Measurements from ENCODE around the gene DNAJC1. TPM values are rescaled to one million over a fixed set of nuclear protein-coding genes. Genes with fewer than 3 reads are reported as not detected.
"Not testable (repeated sequence)": the region's sequence is repeated elsewhere in the genome, so short reads cannot be mapped to it uniquely, and the experiment has no call there.

Gene DNAJC1
- total RNA-seq, 1 donor, result 25.8 TPM

GRCh38 chr10:22022257-22023032, 18.9 kb upstream of the DNAJC1 start:
- H3K4me3 ChIP-seq (ENCODE audit: low read depth, low read length), result no peak overlapping the region
- no peak for TF ChIP-seq CTCF (IDR thresholded peaks at IDR 0.05; ENCODE audit: insufficient read depth, low read length)
- peak; percentile 29 for DNase-seq (ENCODE audit: low read depth)

- not testable (repeated sequence) for DNase-seq (ENCODE audit: low read depth); H3K4me3 ChIP-seq (ENCODE audit: low read depth, low read length)
These were observed 17.6 kb upstream of the DNAJC1 start for GRCh38 chr10:22021144-22021543.

- H3K4me3 ChIP-seq (ENCODE audit: low read depth, low read length), result no peak overlapping the region
- no peak for TF ChIP-seq CTCF (IDR thresholded peaks at IDR 0.05; ENCODE audit: insufficient read depth, low read length)
- peak; percentile 29 for DNase-seq (ENCODE audit: low read depth)
These were observed 13.9 kb upstream of the DNAJC1 start for GRCh38 chr10:22017283-22018020.

GRCh38 chr10:22016046-22016705, 12.6 kb upstream of the DNAJC1 start:
- no peak for TF ChIP-seq CTCF (IDR thresholded peaks at IDR 0.05; ENCODE audit: insufficient read depth, low read length)
- peak; percentile 14 for DNase-seq (ENCODE audit: low read depth)
- no peak overlapping the region for H3K4me3 ChIP-seq (ENCODE audit: low read depth, low read length)

GRCh38 chr10:22010973-22011408, 7.5 kb upstream of the DNAJC1 start:
- H3K4me3 ChIP-seq (ENCODE audit: low read depth, low read length), result no peak overlapping the region
- peak; percentile 59 for DNase-seq (ENCODE audit: low read depth)
- peak; percentile 25 for TF ChIP-seq CTCF (IDR thresholded peaks at IDR 0.05; ENCODE audit: insufficient read depth, low read length)

- DNase-seq (ENCODE audit: low read depth), result no peak
- TF ChIP-seq CTCF (IDR thresholded peaks at IDR 0.05; ENCODE audit: insufficient read depth, low read length), result no peak
- no peak overlapping the region for H3K4me3 ChIP-seq (ENCODE audit: low read depth, low read length)
These were observed 7.0 kb upstream of the DNAJC1 start for GRCh38 chr10:22010539-22010938.

GRCh38 chr10:22006379-22006884, 2.9 kb upstream of the DNAJC1 start:
- TF ChIP-seq CTCF (IDR thresholded peaks at IDR 0.05; ENCODE audit: insufficient read depth, low read length), result no peak
- H3K4me3 ChIP-seq (ENCODE audit: low read depth, low read length), result no peak overlapping the region
- no peak for DNase-seq (ENCODE audit: low read depth)

Measured in fibroblast of the aortic adventitia (primary cell).